HepG2 (cell line): ENCODE results near the gene EIF2S2.

Experiments used
- CBX5 ChIP-seq: sonication (generic); formaldehyde crosslinking; IDR thresholded peaks from 2 replicates; pipeline ENCODE4 v1.4.0; 2020; ENCODE audit warnings: missing genetic modification reagents, borderline replicate concordance
- FOXA3 ChIP-seq: IDR thresholded peaks from 2 replicates; pipeline ENCODE4 v1.6.1; 2016; ENCODE audit warnings: missing genetic modification reagents, missing compliant biosample characterization
- TBP ChIP-seq: sonication (generic); formaldehyde crosslinking; IDR thresholded peaks from 2 replicates; pipeline ENCODE4 v1.5.0; 2020; ENCODE audit warnings: missing genetic modification reagents

- TF ChIP-seq TBP (CRISPR knock-in tag) (no peak), FOXA3 (no peak), CBX5 (no peak)
Observed at GRCh38 chr20:34061695-34062094, 50.3 kb downstream of the EIF2S2 start.
